ENCODE measurements around the gene GID8. TPM values are rescaled to one million over a fixed set of nuclear protein-coding genes. Genes with fewer than 3 reads are reported as not detected.

Gene GID8
- total and polyA plus RNA-seq, 2 of the 13 experiments (the other 11 are each of a cell fraction or from before 2014, with no cell fraction given) = 39.6 to 59.8 TPM

- TF ChIP-seq ZFAT (CRISPR knock-in tag; conservative IDR thresholded peaks at IDR 0.05) = no peak; the same call in 1 of the 2 replicates
- TF ChIP-seq ZNF280D (CRISPR knock-in tag; IDR thresholded peaks at IDR 0.05) = peak; percentile 94
- TF ChIP-seq ZNF652 (CRISPR knock-in tag; IDR thresholded peaks at IDR 0.05; ENCODE audit: borderline replicate concordance, low read depth) = no peak; the same call in 1 of the 2 replicates
- peak; percentile 16; the same call in 1 of the 2 replicates for TF ChIP-seq ZNF784 (CRISPR knock-in tag; IDR thresholded peaks at IDR 0.05; ENCODE audit: borderline replicate concordance)
- TF ChIP-seq ZNF329 (CRISPR knock-in tag; IDR thresholded peaks at IDR 0.05; ENCODE audit: low read depth) = peak; percentile 71; the same call in 1 of the 2 replicates
- TF ChIP-seq ZNF549 (CRISPR knock-in tag; IDR thresholded peaks at IDR 0.05) = peak; percentile 62; the same call in 1 of the 2 replicates
- TF ChIP-seq HMGXB3 (CRISPR knock-in tag; IDR thresholded peaks at IDR 0.05; ENCODE audit: borderline replicate concordance) = peak; percentile 89
- no peak for TF ChIP-seq CREB1 (IDR thresholded peaks at IDR 0.05)
- TF ChIP-seq CREB1 (CRISPR knock-in tag; IDR thresholded peaks at IDR 0.05) = no peak
- TF ChIP-seq ERF (CRISPR knock-in tag; IDR thresholded peaks at IDR 0.05) = peak; percentile 83
- TF ChIP-seq, protein P1, sequence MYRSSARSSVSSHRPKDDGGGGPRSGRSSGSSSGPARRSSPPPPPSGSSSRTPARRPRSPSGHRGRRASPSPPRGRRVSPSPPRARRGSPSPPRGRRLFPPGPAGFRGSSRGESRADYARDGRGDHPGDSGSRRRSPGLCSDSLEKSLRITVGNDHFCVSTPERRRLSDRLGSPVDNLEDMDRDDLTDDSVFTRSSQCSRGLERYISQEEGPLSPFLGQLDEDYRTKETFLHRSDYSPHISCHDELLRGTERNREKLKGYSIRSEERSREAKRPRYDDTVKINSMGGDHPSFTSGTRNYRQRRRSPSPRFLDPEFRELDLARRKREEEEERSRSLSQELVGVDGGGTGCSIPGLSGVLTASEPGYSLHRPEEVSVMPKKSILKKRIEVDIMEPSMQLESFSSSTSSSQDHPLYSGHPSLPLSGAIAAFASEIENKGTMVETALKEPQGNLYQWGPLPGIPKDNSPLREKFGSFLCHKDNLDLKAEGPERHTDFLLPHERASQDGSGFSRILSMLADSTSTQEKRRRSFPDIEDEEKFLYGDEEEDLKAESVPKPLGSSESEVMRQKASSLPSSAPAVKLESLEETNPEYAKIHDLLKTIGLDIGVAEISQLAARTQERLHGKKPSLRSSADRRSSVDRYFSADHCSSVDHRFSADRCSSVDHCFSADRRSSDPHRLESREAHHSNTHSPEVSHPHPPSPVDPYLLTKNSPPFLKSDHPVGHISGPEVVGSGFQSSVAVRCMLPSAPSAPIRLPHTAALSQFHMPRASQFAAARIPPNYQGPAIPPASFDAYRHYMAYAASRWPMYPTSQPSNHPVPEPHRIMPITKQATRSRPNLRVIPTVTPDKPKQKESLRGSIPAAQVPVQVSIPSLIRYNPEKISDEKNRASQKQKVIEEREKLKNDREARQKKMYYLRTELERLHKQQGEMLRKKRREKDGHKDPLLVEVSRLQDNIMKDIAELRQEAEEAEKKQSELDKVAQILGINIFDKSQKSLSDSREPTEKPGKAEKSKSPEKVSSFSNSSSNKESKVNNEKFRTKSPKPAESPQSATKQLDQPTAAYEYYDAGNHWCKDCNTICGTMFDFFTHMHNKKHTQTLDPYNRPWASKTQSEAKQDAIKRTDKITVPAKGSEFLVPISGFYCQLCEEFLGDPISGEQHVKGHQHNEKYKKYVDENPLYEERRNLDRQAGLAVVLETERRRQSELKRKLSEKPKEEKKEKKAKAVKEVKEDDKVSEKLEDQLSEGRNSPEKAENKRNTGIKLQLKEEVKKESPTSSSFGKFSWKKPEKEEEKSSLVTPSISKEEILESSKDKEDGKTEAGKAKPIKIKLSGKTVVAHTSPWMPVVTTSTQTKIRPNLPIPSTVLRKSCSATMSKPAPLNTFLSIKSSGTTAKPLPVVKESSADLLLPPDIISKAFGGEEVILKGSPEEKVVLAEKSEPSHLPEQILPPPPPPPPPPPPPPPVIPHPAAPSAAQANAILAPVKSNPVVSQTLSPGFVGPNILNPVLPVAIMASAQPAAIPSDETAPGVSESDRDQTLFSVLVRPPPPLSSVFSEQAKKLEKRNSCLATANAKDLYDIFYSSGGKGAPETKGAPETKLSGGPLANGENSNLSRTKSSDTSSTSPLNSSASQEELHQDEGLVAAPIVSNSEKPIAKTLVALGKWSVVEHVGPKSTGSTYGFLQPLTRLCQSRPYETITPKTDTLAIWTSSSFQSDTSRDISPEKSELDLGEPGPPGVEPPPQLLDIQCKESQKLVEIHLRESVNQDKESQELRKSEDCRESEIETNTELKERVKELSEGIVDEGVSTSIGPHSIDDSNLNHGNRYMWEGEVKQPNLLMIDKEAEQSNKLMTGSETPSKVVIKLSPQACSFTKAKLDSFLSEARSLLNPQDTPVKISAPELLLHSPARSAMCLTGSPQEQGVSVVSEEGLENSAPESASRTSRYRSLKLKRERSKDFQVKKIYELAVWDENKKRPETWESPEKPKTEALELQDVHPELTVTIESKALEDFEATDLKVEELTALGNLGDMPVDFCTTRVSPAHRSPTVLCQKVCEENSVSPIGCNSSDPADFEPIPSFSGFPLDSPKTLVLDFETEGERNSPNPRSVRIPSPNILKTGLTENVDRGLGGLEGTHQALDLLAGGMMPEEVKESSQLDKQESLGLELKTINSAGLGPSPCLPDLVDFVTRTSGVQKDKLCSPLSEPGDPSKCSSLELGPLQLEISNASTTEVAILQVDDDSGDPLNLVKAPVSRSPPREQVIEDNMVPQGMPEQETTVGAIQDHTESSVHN (CRISPR knock-in tag; IDR thresholded peaks at IDR 0.05) = no peak; the same call in 1 of the 2 replicates
- TF ChIP-seq ZNF430 (CRISPR knock-in tag; IDR thresholded peaks at IDR 0.05) = peak; percentile 94
Observed at GRCh38 chr20:62900052-62900691, 37.8 kb upstream of the GID8 start (continued).
